Measurements from ENCODE around the gene ICA1L. TPM values are rescaled to one million over a fixed set of nuclear protein-coding genes. Genes with fewer than 3 reads are reported as not detected.

ICA1L gene
- total RNA-seq, 2 experiments from 2014 or later, result 7.5 to 8.2 TPM

GRCh38 chr2:202844656-202845055 is 26.9 kb downstream of the ICA1L start:
- ChIA-PET CTCF (interaction anchor here (0.6 kb wide), 2 partner anchors 308 to 429 kb away, joined by 3 read pairs; no protein-coding TSS in a partner anchor), POLR2A (no interaction called here)
- intact Hi-C loops (cut with DNase I, micrococcal nuclease), result no loop called here
- no peak for DNase-seq
- peaks cover 9% of the 10 kb centered on the region for H3K9me3 Mint-ChIP-seq (ENCODE audit: low read depth)
- no peak overlapping the region for H3K27ac Mint-ChIP-seq
- H3K36me3 Mint-ChIP-seq (ENCODE audit: low read depth), result peaks cover 8% of the 10 kb centered on the region
- no peaks in the 10 kb centered on the region for H3K27me3 Mint-ChIP-seq
- H3K4me3 Mint-ChIP-seq, result no peak overlapping the region
- ATAC-seq, result no peak
- no peaks in the 10 kb centered on the region for H3K4me1 Mint-ChIP-seq

DNA sequence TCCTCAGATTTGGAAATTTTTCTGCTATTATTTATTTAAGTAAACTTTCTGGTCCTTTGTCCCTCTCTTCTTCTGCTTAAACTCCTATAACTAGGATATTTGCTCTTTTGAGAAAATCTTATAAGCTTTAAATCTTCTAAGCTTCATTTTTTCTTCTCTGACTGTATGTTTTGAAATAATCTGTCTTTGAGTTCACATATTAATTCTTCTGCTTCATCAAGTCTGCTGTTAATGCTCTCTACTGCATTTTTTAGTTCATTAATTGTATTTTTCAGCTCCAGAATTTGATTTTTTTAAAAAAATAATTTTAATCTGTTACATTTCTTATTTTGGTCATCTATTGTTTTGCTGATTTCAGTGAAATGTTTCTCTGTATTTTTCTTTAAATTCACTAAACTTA is 28.9 kb downstream of the ICA1L start:
- no peak for ATAC-seq
- no peak overlapping the region for H3K4me3 Mint-ChIP-seq
- intact Hi-C loops (cut with DNase I, micrococcal nuclease), result no loop called here
- ChIA-PET POLR2A (no interaction called here), CTCF (interaction anchor here (0.5 to 1.8 kb wide), 5 partner anchors 11 to 853 kb away, joined by 3 to 5 read pairs (median 3); no protein-coding TSS in a partner anchor)
- H3K9me3 Mint-ChIP-seq (ENCODE audit: low read depth), result peaks cover 7% of the 10 kb centered on the region
- H3K27me3 Mint-ChIP-seq, result no peaks in the 10 kb centered on the region
- no peaks in the 10 kb centered on the region for H3K4me1 Mint-ChIP-seq
- no peak for DNase-seq
- H3K36me3 Mint-ChIP-seq (ENCODE audit: low read depth), result peaks cover 8% of the 10 kb centered on the region
- H3K27ac Mint-ChIP-seq, result no peak overlapping the region

GRCh38 chr2:202841090-202841867 is 30.3 kb downstream of the ICA1L start:
- peaks cover 8% of the 10 kb centered on the region for H3K36me3 Mint-ChIP-seq (ENCODE audit: low read depth)
- intact Hi-C loops (cut with DNase I, micrococcal nuclease), result no loop called here
- DNase-seq (no peak), ATAC-seq (no peak)
- H3K27me3 Mint-ChIP-seq, result no peaks in the 10 kb centered on the region
- H3K9me3 Mint-ChIP-seq (ENCODE audit: low read depth), result peaks cover 7% of the 10 kb centered on the region
- H3K4me3 Mint-ChIP-seq, result no peak overlapping the region
- ChIA-PET CTCF (interaction anchor here (0.7 to 1.8 kb wide), 2 partner anchors 29 to 42 kb away, joined by 3 to 5 read pairs; no protein-coding TSS in a partner anchor), POLR2A (interaction anchor here (0.5 to 0.7 kb wide), 2 partner anchors 42 to 882 kb away, joined by 3 to 4 read pairs; no protein-coding TSS in a partner anchor)
- H3K27ac Mint-ChIP-seq, result no peak overlapping the region
- H3K4me1 Mint-ChIP-seq, result no peaks in the 10 kb centered on the region

DNA sequence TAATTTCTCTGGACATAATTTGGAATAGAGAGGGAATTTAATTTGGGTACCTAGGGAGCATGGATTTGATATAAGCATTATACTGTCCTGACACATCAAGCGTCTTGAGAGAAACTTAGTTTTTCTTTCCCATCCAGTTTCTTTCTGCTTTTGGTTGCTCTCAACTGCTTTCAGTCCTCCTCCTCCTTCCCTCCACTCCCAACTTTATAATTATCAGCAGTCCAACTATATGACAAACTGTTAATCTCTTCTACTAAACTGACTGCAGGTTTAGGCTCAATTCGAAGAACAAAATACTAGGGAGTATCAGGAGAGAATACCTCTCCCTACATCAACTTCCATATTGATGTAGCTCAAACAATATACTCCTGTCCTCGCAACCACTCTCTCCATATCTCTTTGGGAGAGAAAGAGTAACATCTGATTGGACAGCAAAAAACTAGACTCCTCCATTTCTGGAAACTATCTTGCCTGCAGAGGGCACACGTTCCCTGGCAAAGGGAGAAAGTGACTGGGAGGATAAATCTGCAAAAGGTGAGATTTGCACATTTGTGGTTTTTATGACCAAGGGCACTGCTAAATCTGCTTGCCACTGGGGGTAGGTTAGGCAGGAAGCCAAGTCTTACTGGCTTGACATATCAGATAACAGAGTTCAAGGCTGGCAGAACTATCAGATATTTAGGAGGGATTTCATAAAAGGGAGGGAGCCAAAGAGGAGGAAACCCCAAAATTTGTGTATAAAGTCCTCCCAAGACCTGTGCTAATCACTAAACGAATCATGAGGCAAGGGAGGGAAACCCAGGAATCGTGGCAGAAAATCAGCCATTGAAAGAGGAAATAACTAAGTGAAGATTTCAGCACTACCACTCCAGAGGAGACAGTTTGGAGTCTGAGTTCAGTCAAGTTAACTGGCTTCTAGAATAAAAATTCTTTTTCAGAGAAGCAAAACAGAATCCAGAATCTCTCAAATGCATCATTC is 40.0 kb downstream of the ICA1L start:
- Mint-ChIP-seq H3K4me3 (no peak overlapping the region), H3K27me3 (no peaks in the 10 kb centered on the region), H3K27ac (no peak overlapping the region), H3K4me1 (peaks cover 10% of the 10 kb centered on the region), H3K36me3 (ENCODE audit: low read depth) (no peaks in the 10 kb centered on the region), H3K9me3 (ENCODE audit: low read depth) (no peaks in the 10 kb centered on the region)
- DNase-seq (peak; percentile 73), ATAC-seq (peak; percentile 97)
- CTCF ChIA-PET, result interaction anchor here (1.0 to 1.1 kb wide), 2 partner anchors 12 to 79 kb away, joined by 3 read pairs; no protein-coding TSS in a partner anchor
- intact Hi-C loops (cut with DNase I, micrococcal nuclease), result loop anchor here (1.0 to 5.0 kb wide), 6 partner anchors 40 to 981 kb away; partner anchors contain the start of gene ICA1L (in 1 of the 2)
- POLR2A ChIA-PET, result no interaction called here

DNA sequence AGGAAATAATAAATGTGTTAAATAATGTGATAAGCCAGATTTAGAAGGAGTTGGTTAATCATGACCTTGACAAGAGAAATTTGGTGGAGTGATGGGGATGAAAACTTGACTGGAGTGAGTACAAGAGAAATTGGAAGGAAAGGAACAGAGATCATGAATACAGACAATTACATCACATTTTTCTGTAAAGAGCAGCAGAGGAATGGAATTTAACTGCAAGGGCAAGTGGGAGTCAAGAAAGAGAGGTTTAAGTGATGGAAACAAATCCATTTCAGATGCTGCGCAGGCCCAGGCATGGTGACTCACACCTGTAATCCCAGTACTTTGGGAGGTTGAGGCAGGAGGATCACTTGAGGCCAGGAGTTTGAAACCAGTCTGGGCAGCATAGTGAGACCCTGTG is 46.7 kb downstream of the ICA1L start:
- no peak for ATAC-seq
- no peak for DNase-seq
- Mint-ChIP-seq H3K9me3 (ENCODE audit: low read depth) (no peaks in the 10 kb centered on the region), H3K4me1 (no peaks in the 10 kb centered on the region), H3K4me3 (no peak overlapping the region), H3K27ac (no peak overlapping the region), H3K36me3 (ENCODE audit: low read depth) (no peaks in the 10 kb centered on the region), H3K27me3 (no peaks in the 10 kb centered on the region)
- intact Hi-C loops (cut with DNase I, micrococcal nuclease), result no loop called here
- ChIA-PET POLR2A (no interaction called here), CTCF (interaction anchor here (0.5 to 1.5 kb wide), 3 partner anchors 8 to 707 kb away, joined by 3 to 5 read pairs (median 3); no protein-coding TSS in a partner anchor)

DNA sequence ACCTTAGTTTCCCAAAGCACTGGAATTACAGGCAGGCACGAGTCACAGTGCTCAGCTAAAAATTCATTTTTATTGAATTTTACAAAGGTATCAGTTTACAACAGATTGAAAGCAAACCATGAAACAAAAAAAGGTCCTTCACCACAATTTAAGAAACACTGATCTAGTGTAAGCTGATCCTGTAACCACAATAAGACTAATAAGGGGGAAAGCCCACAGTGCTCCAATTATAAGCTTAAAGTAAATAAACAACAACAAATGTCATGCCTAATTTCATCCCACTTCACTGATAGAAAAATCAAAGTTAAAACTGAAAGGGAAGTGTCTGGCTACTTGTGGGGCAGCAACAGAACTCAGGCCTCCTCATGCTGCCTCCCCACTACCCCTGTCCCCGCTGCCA is 49.2 kb downstream of the ICA1L start:
- H3K27me3 Mint-ChIP-seq, result no peaks in the 10 kb centered on the region
- H3K9me3 Mint-ChIP-seq (ENCODE audit: low read depth), result no peaks in the 10 kb centered on the region
- no peak for DNase-seq
- no peak for ATAC-seq
- H3K4me1 Mint-ChIP-seq, result no peaks in the 10 kb centered on the region
- H3K27ac Mint-ChIP-seq, result no peak overlapping the region
- ChIA-PET CTCF (interaction anchor here (0.9 kb wide), 1 partner anchor 48 kb away, joined by 4 read pairs; no protein-coding TSS in a partner anchor), POLR2A (no interaction called here)
- H3K4me3 Mint-ChIP-seq, result no peak overlapping the region
- intact Hi-C loops (cut with DNase I, micrococcal nuclease), result no loop called here
- no peaks in the 10 kb centered on the region for H3K36me3 Mint-ChIP-seq (ENCODE audit: low read depth)

DNA sequence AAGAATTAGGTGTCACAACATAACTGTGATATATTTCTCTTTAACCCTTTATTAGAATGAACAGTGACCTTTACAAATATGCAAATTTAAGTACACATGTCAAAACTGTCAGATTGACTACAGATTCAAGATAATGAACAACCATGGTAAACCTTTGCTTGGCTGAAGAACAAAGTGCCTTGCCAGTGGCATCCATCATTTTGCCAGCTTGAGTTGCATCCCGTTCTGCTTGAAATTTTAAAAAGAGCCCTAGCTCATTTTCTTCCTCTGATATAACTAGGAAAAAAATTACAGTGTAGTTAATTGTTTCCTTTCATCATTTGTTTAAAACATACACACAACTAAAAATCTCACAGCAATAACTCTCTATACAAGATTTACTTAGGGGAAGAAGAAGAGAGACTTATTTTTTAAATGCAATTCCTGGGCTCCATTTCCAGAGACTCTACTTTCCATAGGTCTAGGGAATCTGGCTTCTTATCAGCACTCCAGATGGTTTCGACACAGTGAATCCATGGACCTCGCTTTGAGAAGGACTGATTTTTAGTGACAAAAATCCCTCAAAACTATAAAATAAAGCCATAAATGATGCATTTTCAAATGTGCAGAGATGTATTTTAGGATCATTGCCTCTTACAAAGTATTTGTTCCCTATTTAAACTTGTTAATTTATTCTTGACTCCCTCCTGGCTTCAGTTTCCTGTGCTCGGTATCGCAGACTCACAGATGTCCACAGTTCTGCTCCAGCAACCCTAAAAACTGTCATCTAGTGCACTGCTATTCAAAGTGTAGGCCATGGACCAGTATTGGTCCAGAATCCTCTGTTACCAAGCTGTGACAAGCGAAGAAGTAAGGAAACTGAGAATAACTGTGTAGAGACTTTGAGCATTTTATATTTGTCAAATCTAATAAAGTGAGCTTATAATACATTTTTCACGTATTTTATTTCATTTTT is 50.1 kb downstream of the ICA1L start:
- intact Hi-C loops (cut with DNase I, micrococcal nuclease), result no loop called here
- DNase-seq (no peak), ATAC-seq (no peak)
- no peaks in the 10 kb centered on the region for H3K36me3 Mint-ChIP-seq (ENCODE audit: low read depth)
- no peaks in the 10 kb centered on the region for H3K9me3 Mint-ChIP-seq (ENCODE audit: low read depth)
- ChIA-PET CTCF (interaction anchor here (0.9 kb wide), 1 partner anchor 49 kb away, joined by 4 read pairs; no protein-coding TSS in a partner anchor), POLR2A (no interaction called here)
- no peak overlapping the region for H3K4me3 Mint-ChIP-seq
- no peaks in the 10 kb centered on the region for H3K27me3 Mint-ChIP-seq
- H3K27ac Mint-ChIP-seq, result no peak overlapping the region
- H3K4me1 Mint-ChIP-seq, result no peaks in the 10 kb centered on the region

DNA sequence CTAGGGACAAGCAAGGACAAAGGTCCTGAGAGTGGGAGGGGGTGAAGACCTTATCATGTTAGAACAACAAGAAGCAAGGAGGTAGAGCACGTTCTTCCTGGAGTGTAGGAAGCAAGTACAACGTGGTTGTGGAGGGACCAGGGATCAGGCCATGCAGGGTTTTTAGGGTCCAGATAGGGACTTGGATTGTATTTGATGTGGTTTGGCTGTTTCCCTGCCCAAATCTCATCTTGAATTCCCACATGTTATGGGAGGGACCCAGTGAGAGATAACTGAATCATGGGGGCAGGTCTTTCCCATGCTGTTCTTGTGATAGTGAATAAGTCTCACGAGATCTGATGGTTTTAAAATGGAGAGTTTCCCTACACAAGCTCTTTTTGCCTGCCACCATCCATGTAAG is 53.2 kb downstream of the ICA1L start:
- H3K27ac Mint-ChIP-seq, result no peak overlapping the region
- intact Hi-C loops (cut with DNase I, micrococcal nuclease), result no loop called here
- no peaks in the 10 kb centered on the region for H3K9me3 Mint-ChIP-seq (ENCODE audit: low read depth)
- ATAC-seq (no peak), DNase-seq (no peak)
- H3K27me3 Mint-ChIP-seq, result no peaks in the 10 kb centered on the region
- ChIA-PET CTCF (no interaction called here), POLR2A (no interaction called here)
- H3K4me1 Mint-ChIP-seq, result no peaks in the 10 kb centered on the region
- H3K36me3 Mint-ChIP-seq (ENCODE audit: low read depth), result peaks cover 7% of the 10 kb centered on the region
- no peak overlapping the region for H3K4me3 Mint-ChIP-seq

- Mint-ChIP-seq H3K27me3 (no peaks in the 10 kb centered on the region), H3K4me1 (no peaks in the 10 kb centered on the region), H3K9me3 (ENCODE audit: low read depth) (no peaks in the 10 kb centered on the region), H3K27ac (no peak overlapping the region), H3K4me3 (no peak overlapping the region), H3K36me3 (ENCODE audit: low read depth) (peaks cover 7% of the 10 kb centered on the region)
- ChIA-PET CTCF (interaction anchor here (0.5 to 1.4 kb wide), 3 partner anchors 53 to 245 kb away, joined by 3 to 6 read pairs (median 3); no protein-coding TSS in a partner anchor), POLR2A (interaction anchor here (0.6 kb wide), 1 partner anchor 233 kb away, joined by 3 read pairs; no protein-coding TSS in a partner anchor)
- DNase-seq, result no peak
- intact Hi-C loops (cut with DNase I, micrococcal nuclease), result no loop called here
- ATAC-seq, result no peak
These were observed 53.8 kb downstream of the ICA1L start for GRCh38 chr2:202817771-202818170.

GRCh38 chr2:202815548-202816360 is 55.8 kb downstream of the ICA1L start:
- Mint-ChIP-seq H3K4me1 (no peaks in the 10 kb centered on the region), H3K9me3 (ENCODE audit: low read depth) (peaks cover 2% of the 10 kb centered on the region), H3K27ac (no peak overlapping the region), H3K27me3 (no peaks in the 10 kb centered on the region), H3K36me3 (ENCODE audit: low read depth) (peaks cover 14% of the 10 kb centered on the region), H3K4me3 (no peak overlapping the region)
- intact Hi-C loops (cut with DNase I, micrococcal nuclease), result no loop called here
- ATAC-seq (no peak), DNase-seq (no peak)
- ChIA-PET CTCF (interaction anchor here (1.1 kb wide), 1 partner anchor 27 kb away, joined by 3 read pairs; no protein-coding TSS in a partner anchor), POLR2A (no interaction called here)

Measured in activated CD4-positive, alpha-beta T cell treated with anti-CD3 and anti-CD28 coated beads for 36 hours (primary cell).